Sigmoid colon (tissue), 3 donors: ENCODE results near the gene TRIM74.
"Not testable (repeated sequence)": the region's sequence is repeated elsewhere in the genome, so short reads cannot be mapped to it uniquely, and the experiment has no call there.

Experiments
- POLR2A ChIP-seq, 2 donors: fragments of 450-650 bp; IDR thresholded peaks; one replicate each; pipeline ENCODE4 v1.6.1; 2016; ENCODE audit warnings: antibody characterized with exemption in 2 of 2, mild to moderate bottlenecking in 2 of 2, moderate library complexity in 2 of 2
- TF ChIP-seq, protein P1 (sequence below), 4 experiments: fragments of 450-650 bp in 3 of 4; fragments of 200-600 bp in 1 of 4; IDR thresholded peaks; one replicate each; pipeline ENCODE4 v1.5.1; 2016 to 2019; ENCODE audit warnings: antibody characterized with exemption in 4 of 4, mild to moderate bottlenecking in 3 of 4, moderate library complexity in 2 of 4

DNA sequence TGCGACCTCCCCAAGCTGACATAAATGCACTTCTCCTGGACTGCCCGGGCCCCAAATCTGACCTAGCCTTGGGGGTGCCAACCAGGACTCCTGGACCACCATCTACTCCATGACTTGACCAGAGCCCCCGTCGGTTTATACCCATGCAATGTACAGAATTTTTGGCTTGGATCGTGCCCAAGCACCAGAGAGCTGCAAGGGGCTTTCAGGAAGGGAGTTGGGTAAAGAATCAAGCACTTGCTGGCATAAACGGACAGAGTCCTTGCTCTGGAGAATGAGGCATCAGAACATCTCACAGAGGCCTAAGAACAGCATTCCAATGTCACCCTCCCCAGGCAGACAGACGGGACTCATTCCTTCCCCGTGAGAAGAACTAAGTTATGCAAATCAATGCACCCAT lies 6.2 kb downstream of the TRIM74 start:
- not testable (repeated sequence) for TF ChIP-seq POLR2A (IDR thresholded peaks at IDR 0.05)
- TF ChIP-seq, protein P1, sequence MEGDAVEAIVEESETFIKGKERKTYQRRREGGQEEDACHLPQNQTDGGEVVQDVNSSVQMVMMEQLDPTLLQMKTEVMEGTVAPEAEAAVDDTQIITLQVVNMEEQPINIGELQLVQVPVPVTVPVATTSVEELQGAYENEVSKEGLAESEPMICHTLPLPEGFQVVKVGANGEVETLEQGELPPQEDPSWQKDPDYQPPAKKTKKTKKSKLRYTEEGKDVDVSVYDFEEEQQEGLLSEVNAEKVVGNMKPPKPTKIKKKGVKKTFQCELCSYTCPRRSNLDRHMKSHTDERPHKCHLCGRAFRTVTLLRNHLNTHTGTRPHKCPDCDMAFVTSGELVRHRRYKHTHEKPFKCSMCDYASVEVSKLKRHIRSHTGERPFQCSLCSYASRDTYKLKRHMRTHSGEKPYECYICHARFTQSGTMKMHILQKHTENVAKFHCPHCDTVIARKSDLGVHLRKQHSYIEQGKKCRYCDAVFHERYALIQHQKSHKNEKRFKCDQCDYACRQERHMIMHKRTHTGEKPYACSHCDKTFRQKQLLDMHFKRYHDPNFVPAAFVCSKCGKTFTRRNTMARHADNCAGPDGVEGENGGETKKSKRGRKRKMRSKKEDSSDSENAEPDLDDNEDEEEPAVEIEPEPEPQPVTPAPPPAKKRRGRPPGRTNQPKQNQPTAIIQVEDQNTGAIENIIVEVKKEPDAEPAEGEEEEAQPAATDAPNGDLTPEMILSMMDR (IDR thresholded peaks at IDR 0.05): not testable (repeated sequence)
